NCI-H1694 (cell line): ENCODE data around the gene CCDC144A.
"Not testable (repeated sequence)": the region's sequence is repeated elsewhere in the genome, so short reads cannot be mapped to it uniquely, and the experiment has no call there.

Experiments used
- DNase-seq: peaks from one replicate; lab custom pipeline; 2025; lab: John Stamatoyannopoulos, UW

The CCDC144A gene

DNA sequence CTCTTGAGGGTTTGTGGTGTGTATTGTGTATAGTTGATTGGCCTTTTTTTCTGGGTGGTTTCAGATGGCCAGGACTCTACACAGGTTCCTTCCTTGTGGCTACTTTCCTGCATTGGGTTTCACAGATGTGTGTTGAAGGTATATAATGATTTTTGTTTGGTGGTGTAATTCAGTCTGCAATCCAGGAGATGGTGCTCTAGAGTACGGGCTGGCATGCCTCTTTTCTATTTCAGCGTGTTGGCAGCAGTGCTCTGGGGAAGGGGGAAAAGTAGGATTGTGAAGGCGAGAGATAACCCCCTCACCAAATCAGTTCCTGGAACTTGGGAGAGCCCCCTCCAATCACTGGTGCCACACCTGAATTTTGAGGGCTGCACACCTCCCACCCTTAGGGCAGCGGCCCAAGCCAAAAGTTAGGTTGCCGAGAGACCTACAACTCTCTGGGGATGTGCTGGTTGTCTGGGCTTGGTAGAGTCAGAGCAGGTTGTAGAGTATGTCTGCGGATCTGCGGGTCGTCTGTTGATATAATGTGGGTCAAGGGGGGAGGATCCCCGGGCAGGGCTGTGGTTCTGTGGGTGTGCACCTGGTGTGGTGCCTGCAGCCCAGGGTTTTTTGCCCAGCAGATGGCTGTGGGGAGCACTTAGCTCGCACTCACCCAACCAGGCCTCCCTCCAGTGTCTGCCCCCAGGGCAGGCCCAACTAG is 61.3 kb downstream of the CCDC144A start:
- DNase-seq, result peak; percentile 2

DNA sequence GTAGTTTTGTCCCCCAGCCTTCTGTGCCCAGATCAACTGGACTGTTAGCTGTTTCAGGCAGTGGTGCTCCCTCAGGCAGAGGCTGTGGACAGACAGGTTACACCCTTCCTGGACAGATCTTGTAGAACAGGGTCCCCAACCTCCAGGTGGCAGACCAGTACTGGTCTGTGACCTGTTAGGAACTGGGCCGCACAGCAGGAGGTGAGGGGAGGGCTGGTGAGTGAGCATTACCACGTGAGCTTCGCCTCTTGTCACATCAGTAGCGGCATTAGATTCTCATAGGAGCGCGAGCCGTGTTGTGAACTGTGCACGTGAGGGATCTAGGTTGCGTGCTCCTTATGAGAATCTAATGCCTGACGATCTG is 61.9 kb downstream of the CCDC144A start:
- DNase-seq, result not testable (repeated sequence)

DNA sequence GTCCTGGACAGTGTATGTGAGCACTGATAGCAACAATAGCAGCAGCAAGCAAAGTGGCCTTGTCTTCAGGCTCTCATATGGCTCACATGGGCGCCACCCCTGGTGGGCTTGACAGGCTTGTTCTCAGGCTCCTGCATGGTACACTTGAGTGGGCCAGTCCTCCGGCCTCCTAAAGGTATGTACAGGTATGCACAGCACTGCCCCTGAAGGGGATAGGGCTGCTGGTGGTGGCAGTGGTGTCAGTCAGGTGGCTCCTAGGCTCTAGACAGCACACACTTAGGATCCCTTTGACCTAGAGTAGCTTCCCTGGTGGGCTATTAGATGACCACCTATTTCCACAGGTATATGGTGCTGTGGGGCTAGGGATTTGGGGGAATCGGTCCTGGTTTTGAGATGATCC is 67.5 kb downstream of the CCDC144A start:
- DNase-seq, result not testable (repeated sequence)

DNA sequence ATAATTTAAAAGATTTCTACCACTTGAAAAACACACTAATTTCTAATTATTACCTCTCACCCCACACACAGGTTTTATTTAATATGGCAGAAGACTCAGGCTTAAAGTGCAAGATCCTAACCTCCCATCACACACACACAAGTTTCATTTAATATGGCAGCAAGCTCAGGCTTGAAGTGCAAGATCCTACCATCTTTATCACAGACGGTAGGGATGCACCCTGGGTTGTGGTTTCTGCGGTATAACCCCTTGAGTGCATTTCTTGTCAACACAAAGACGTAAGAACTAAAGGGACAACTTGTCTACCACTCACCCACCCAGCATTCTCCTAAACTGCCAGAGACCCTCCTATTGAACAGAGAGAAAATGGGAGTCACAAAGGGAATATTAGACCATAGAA is 68.1 kb downstream of the CCDC144A start:
- DNase-seq, result not testable (repeated sequence)

DNA sequence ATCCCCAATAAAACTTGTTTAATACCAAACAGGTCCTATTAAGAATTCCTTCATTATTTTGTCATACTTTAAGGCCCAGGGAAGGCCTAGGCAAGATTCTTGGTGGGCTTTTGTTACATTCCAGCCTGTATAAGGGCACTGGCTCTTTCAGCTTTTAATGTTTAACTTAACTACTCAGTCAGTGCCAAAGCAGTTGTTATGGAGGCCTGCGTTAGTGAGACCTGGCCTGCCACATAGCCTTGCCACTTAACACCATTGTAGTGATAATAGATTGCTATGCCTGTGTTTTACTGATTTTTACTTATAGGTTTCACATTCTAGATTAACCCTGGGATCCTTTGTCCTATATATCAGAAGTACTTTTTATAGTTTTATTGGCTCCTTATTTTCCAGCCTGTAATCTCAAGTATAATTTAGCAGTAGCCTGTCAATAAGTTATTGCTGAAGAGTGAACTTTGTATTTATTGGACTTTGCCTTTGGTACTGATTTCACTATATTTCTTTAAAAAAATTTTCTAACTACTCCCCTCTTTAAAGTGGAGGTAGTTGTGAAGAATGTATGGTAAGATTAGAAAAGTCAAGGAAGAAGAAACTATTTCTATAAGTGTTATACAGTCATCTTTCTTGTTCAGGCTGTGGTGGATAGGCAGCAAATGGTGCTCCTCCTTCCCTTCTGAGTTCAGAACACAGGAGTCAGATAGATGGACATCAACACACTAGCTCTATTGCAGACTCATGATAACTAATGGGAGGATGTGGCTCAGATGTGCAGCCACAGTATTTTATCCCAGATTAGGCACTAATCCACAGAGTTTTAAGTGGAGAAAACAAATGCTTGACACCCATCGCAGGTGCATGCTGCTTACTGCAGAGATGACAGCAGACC is 78.5 kb downstream of the CCDC144A start:
- DNase-seq, result not testable (repeated sequence)

DNA sequence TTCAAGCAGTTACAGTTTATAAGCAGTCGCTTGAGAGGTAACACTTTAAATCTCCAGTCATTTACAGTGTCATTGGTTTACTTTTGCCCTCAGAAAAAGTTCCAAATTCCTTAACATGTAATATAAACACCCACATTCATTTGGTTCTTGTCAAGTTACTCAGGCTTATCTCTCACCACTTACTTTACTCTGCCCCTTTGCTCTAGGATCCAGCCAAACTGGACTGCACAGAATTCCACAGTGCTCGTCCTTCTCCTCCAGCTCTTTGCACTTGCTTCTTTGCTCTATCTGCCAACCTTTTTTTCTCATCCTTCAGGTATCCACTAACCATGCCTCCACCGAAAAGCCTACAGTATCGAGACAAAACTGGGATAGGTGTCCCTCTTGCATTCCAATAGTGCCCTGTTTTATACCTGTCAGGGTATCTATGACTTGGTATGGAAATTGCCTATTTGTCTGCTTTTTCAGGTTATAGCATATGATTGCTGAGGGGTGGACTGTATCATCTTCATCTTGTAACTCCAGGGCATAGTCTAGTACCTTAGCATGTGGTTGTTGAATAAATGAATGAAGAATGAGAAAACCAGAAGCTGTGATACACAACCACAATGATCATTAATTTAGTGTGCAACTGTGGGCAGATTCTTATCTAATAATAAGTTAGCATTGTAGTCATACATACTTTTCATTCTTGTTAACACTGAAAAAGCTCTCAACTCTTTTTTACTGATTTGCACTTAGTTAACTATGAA is 82.5 kb downstream of the CCDC144A start:
- DNase-seq, result not testable (repeated sequence)

DNA sequence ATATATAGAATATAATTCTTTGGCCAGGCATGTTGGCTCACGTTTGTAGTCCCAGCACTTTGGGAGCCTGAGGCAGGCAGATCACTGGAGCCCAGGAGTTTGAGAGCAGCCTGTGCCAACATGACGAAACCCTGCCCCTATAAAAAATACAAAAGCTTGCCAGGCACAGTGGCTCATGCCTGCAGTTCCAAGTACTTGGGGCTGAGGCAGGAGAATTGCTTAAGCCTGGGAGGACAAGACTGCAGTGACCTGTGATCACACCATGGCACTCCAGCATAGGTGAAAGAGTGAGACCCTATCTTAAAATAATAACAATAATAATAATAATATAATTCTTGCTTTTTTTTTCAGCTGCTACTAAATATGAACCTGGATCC is 83.1 kb downstream of the CCDC144A start:
- DNase-seq, result not testable (repeated sequence)

DNA sequence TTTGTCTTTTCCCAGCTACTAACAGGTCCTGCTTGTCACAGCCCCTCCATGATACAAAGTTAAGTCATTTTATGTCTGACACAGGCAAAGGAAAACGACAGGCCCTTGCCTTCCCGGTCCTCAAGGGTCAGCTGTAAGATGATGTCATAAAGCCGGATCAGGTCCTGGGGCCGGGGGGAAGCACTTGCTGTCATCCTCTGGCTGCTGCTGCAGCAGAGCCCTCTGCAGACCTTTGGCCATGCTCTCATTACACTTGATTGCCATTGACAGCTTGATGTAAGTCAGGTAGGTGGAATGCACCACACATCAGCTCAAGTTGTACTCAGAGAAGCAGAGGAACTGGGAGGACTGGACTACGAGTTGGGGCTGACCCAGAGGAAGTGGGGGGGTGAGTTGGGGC is 97.8 kb downstream of the CCDC144A start:
- not testable (repeated sequence) for DNase-seq

DNA sequence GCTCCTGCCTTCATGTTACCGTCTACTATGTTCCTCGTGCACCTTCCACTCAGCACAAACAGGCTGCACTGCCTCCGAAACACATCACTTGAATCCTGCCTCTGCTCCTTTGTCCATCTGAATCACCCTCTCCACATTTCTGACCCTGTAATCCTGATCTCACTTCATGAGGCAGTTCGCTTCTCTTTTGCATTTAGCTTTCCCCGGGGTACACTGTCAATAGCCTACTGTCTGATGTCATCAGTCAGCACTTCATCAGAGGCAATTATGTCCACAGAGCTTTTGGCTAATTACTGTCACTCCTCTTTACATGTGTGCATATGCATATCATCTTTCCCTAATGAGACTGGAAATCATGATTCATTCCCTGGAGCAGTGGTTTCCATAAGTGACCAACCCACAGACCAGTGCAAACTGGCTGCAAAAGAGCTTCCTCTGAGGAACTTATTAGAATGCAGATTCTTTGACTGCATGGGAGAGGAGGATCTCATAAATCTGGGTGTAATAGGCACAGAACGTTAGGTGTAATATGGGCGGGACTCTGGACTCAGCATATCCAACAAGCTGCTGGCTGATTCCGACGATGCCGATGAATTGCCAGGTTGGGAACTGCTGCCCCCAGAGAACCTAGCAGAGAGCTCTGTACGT is 99.0 kb downstream of the CCDC144A start:
- DNase-seq, result not testable (repeated sequence)

DNA sequence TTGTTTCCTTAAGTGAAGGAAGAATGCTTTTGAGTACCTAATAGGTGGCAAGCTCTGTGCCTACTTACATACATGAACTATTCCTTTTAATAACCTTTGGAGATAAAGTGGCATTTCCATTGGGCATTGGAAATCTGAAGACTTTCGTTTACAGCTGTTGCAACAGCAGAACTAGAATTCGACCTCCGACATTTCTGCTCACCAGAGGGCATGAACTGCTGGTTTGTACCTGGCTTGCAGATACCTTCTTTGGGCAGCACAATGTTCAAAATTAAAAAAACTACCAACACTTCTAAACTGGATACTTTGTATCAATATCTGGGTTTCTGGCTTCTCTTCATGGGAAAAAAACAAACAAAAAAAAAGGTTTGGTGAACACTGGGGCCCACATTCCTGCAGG is 99.6 kb downstream of the CCDC144A start:
- DNase-seq, result not testable (repeated sequence)

DNA sequence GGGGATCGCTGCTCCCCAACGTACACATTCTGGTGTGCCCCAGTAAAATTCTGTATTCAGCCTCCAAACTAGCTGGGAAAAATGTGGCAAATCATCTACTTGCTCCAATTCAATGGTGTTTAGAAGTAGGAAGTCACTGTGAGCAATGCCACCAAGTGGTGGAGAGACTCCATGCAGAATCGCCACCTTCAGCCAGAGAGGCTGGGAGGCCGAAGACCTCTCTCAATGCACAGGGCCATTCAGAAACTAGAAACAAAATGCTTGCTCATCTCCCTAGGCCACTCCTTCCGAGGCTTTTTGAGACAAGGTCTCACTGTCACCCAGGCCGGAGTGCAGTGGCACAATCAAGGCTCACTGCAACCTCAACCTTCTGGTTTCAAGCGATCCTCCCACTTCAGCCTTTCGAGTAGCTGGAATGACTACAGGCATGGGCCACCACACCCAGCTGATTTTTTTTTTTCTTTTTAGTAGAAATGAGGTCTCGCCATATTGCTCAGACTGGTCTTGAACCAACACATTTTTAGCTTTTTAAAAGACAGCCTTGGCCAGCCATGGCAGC is 100.4 kb downstream of the CCDC144A start:
- DNase-seq, result not testable (repeated sequence)

DNA sequence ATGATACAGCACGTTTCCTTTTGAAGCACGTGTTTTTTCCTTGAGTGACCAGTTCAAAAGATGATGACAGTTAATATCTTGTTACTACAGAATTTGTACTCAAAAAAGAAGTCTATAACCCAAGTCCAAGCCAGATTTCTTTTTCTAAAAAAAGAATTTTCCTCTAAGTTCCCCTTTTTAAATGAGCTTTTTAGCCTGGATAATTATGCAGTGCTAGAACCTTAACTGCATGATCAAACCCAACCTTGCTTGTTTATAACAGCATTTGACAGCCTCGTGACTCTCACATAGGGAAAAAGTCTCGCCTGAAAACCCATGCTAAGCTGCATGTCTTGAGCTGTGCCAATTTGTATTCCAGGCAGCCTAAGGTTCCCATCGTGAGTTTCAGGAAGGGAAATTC is 104.2 kb downstream of the CCDC144A start:
- DNase-seq, result not testable (repeated sequence)

DNA sequence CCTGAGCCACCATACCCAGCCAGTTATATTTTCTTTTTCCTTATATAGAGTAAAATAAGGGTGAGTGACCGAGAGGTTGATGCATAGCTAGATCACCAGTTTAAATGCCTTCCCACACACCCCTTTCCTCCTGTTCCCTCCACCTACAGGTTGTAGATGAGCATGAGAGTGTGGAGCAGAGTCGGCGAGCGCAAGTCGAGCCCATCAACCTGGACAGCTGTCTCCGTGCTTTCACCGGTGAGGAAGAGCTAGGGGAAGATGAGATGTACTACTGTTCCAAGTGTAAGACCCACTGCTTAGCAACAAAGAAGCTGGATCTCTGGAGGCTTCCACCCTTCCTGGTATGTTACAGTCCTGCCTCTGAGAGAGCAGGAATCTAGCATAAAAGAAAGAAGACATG is 105.9 kb downstream of the CCDC144A start:
- not testable (repeated sequence) for DNase-seq

DNA sequence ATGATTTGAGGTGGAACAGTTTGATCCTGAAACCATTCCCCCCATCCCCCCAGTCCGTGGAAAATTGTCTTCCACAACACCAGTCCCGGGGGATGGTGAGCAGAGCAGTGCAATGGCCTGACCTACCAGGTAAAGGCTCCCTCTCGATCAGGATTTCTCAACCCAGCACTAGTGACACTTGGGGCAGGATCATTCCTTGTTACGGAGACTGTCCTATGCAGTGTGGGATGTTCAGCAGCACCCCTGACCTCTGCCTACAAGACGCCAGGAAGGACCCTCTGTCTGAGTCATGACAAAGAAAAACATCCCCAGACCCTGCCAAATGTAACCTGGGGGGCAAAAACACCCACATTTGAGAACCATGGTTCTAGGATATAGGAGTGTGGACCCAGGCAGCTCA is 114.8 kb downstream of the CCDC144A start:
- DNase-seq, result not testable (repeated sequence)

DNA sequence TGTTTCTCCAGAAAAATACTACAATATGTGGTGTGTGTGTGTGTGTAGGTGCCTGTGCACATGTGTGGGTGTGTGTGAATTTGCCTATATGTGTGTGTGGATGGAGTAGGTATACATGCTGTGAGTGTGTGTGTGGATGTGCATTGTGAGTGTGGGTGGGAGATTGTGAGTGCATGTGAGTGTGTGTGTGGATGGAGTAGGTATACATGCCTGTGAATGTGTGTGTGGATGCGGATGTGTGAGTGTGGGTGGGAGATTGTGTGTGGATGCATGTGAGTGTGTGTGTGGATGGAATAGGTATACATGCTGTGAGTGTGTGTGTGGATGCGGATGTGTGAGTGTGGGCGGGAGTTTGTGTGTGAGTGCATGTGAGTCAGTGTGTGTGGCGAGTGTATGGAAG is 116.6 kb downstream of the CCDC144A start:
- DNase-seq, result not testable (repeated sequence)

DNA sequence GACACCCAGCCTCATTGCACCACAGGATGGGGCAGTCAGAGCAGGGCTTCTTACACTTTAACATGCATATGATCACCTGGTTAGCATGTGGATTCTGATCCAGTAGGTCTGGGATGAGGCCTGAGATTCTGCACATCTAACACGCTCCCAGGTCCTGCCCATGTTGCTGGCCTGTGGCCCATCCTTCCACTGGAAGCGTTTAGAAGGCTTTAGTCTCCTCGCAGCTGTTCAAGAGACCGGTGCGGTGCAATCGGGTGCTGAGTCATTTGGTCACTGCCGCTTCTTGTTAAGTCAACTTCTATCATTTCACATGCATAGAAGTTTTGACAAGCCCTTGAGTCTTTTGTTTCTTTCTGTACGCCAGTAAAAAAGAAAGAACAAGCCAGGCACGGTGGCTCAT is 117.6 kb downstream of the CCDC144A start:
- DNase-seq, result not testable (repeated sequence)

DNA sequence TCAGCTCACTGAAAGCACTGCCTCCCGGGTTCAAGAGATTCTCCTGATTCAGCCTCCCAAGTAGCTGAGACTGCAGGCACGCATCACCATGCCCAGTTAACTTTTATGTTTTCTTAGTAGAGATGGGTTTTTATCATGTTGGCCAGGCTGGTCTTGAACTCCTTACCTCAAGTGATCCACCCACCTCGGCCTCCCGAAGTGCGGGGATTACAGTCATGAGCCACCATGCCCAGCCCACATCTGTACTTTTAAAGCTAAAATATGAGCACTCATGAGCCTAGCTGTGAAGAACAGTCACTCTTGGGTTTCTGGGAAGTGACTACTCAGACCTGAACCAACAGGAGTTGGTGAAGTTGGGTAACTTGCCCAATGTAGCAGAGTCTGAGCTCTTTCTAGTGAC is 120.2 kb downstream of the CCDC144A start:
- not testable (repeated sequence) for DNase-seq

DNA sequence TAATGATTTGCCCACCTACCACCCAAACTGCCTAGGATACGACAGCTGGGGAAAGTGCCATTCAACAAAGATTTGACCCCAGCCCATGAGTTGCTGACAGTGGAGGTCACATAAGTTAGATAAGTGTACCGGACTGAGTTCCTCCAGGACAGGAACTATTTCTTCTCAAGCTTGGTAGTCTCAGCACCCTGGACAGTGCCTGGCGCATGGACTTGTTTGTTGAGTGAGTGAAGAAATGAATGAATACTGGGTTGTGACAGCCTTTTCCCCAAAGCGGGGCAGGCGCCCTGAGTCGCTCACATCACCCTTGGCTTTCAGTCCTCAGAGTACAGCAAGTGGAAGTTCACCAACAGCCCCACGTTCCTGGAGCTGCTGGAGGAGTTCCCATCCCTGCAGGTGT is 122.1 kb downstream of the CCDC144A start:
- not testable (repeated sequence) for DNase-seq

DNA sequence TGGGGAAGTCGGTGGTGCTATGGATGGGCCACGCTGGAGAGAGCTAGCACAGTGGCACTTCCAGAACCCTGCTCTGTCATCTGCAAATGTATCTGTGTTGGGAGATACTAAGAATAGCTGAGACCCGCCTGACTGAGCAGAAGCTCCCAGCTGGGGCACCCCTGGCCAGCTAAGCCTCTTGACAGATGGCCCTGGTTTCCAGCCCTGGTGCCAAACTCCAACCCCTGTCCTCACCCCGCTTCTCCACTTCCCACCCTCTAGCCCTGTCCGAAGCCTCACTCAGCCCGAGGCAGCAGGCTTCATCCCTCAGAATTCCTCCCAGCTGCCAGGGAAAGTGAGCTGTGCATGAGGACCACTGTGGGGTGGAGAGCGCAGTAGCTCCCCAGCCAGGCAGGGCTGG is 124.4 kb downstream of the CCDC144A start:
- DNase-seq, result peak; percentile 70

DNA sequence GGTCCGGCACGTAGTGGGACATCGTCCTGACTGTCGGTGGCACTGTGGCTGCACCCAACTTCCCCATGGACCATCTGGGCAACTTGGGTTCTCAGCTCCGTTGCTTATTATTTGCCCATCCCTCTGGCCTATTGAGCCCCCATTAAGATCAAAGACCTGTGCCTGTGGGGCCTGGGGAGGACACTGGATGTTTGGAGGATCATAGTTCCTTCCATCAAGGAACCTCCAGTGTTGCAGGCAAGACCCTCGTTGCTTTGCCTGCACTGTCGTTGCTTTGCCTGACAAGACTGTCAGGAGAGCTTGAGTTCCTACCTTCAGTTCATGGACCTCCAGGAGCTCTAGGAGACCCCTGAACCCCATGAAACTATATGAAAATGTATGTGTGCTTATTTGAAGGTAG is 127.2 kb downstream of the CCDC144A start:
- no peak for DNase-seq

DNA sequence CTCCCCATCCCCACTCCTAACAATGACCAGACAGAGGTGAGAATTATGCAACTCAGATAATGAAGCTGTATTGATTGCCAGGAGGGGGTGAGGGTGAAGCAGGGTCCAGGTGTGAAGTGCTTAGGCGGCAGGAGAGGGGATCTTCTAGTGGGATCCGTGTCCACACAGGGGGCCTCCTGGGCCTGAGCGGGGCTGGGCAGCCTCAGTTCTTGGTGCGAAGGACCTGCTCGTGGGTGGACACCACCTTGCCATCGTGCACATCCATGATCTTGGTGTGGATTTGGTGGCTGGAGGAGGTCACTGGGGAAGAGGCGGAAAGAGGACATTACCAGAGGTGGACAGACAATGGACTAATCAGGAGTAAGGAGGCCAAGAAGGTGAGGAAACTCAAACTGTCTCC is 127.9 kb downstream of the CCDC144A start:
- not testable (repeated sequence) for DNase-seq

DNA sequence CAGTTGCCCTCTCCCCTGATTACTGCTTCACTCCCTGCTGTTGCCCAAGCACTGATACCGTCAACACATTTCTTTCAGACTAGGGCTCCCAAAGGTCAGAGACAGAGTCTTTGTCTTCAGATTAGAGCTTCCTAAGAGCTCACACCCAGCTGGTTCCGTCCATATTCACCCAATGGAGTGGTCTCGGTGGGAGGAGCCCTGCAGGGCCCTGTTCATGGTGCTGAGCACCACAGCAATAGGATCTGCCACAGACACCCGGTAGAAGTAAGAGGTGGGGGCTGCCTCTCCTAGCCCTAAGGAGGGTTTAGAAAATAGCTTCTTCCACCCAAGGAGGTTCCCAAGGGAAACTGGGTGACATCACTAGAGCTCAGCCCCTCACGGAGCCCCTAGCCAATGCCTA is 128.3 kb downstream of the CCDC144A start:
- no peak for DNase-seq
